OCI-LY7 (cell line): ENCODE measurements around the gene MACROD2.

Experiments used
- CTCF ChIP-seq: fragments of 200-600 bp; sonication (generic); conservative IDR thresholded peaks from 2 replicates; pipeline ENCODE4 v1.5.1; 2014; ENCODE audit warnings: mild to moderate bottlenecking, antibody characterized with exemption, low read length, moderate library complexity, mixed read lengths
- EZH2phosphoT487 ChIP-seq: fragments of 200-600 bp; sonication (generic); IDR thresholded peaks from 2 replicates; pipeline ENCODE4 v1.6.1; 2018; ENCODE audit warnings: low read depth, borderline replicate concordance, mild to moderate bottlenecking, mixed run types, antibody characterized with exemption, low read length, moderate library complexity, mixed read lengths

DNA sequence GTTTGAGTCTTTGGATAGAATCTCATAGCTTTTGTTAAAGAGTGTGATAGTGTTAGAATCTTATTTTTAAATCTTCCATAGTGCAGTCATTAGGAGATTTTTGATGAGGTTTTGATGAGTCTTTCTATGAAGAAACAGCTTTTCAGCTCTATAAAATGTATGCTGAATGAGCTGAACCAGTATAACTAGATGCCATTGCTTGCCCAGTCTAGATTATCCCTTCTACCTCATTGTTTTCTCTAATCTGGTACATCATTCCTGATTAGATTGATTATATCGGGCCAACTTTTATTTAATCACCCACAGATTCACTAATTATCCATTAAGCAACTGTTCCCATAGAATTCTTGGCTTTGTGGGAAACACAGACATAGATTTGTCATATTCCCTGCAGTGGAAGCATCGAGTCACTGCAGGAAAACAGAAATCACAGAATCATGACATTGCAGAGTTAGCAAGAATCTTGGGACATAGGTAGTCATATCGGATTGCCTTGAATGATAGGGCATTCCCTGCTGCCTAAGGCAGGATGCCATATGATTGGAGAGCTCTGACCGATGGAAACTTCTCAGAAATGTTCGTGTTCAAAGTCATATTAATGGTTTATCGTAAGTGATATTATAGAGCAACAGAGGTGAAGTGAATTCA is 1224.8 kb downstream of the MACROD2 start:
- TF ChIP-seq CTCF (no peak), EZH2phosphoT487 (no peak)
